ENCODE measurements around the gene FBXW7.

Gene FBXW7

DNA sequence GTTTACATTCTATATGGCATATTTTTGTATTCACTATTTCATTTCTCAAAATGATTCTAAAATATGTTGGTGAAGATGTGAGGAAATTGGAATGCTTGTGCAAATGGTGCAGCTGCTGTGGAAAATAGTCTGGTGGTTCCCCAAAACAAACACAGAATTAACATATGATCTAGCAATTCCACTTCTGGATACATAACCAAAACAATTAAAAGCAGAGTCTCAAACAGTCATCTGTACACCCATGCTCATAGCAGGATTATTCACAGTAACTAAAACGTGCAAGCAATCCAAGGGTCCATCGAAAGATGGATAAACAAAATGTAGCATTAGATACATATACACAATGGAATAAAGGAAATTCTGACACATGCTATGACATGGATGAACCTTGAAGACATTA, 204.8 kb downstream of the FBXW7 start:
- no peaks in the 10 kb centered on the region for H3K9me3 ChIP-seq
- H3K4me1 ChIP-seq = no peaks in the 10 kb centered on the region
- no peaks in the 10 kb centered on the region for H3K27me3 ChIP-seq
- no peak for DNase-seq
- peaks cover 20% of the 10 kb centered on the region for H3K36me3 ChIP-seq
- TF ChIP-seq, protein P1, sequence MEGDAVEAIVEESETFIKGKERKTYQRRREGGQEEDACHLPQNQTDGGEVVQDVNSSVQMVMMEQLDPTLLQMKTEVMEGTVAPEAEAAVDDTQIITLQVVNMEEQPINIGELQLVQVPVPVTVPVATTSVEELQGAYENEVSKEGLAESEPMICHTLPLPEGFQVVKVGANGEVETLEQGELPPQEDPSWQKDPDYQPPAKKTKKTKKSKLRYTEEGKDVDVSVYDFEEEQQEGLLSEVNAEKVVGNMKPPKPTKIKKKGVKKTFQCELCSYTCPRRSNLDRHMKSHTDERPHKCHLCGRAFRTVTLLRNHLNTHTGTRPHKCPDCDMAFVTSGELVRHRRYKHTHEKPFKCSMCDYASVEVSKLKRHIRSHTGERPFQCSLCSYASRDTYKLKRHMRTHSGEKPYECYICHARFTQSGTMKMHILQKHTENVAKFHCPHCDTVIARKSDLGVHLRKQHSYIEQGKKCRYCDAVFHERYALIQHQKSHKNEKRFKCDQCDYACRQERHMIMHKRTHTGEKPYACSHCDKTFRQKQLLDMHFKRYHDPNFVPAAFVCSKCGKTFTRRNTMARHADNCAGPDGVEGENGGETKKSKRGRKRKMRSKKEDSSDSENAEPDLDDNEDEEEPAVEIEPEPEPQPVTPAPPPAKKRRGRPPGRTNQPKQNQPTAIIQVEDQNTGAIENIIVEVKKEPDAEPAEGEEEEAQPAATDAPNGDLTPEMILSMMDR (IDR thresholded peaks at IDR 0.05; ENCODE audit: low read depth, low read length) = no peak
- no peak overlapping the region for H3K4me3 ChIP-seq (ENCODE audit: low read depth, low read length)

DNA sequence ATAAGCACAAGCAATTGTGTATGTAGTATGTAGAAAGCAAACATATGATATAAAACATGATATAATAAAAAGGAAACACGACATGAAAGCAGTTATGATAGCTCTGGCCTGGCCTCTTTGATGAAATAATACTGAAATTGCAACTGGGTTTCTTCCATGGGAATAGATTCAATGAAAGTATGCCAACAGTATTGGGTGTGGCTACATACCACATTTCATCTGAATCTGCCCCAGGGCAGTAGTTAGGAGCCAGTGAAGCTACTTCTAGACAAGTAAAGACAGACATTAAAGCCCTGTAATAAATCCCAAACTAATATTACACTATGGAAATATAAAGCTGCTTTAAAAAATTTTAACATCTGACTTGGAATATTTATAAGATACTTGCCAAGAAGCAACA, 207.3 kb downstream of the FBXW7 start:
- TF ChIP-seq, protein P1 (IDR thresholded peaks at IDR 0.05; ENCODE audit: low read depth, low read length) = no peak
- H3K36me3 ChIP-seq = peaks cover 19% of the 10 kb centered on the region
- no peak for DNase-seq

DNA sequence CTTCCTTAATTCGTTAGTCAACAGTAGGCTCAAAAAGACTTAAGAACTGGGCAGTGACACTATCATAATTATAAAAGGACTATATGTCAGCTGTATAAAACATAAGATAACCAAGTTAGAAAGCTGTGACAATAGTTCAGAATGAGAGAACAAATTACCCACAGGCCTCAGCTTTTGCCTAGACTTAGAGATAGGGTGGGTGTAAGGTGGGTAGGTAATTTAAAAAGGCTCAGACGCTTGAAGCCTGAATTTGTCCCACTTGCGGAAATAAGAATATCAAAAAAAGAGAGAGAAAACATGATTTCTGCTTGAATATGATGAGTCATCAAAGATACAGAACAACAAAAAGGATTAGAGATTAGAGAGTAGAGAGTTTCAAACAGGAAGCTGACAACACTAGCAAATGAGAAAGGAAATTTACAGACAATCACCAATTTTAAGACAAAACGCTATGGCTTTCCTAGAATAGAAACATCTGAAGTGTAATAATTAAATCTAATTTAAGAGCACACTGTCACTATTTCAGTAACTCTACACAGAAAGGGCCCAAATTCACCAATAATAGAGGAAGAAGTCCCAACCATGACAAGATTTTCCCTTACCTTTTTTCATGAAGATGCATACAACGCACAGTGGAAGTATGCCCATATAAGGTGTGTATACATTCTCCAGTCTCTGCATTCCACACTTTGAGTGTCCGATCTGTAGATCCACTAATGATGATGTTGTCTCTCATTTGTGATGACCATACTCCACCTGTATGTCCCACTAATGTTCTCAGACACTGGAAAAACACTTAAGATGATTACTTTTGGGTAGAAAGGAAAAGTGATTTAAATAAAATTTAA, 208.1 kb downstream of the FBXW7 start:
- TF ChIP-seq, protein P1 (IDR thresholded peaks at IDR 0.05; ENCODE audit: low read depth, low read length) = no peak
- Histone ChIP-seq H3K4me1 (no peaks in the 10 kb centered on the region), H3K4me3 (ENCODE audit: low read depth, low read length) (no peak overlapping the region), H3K36me3 (peaks cover 26% of the 10 kb centered on the region), H3K27me3 (no peaks in the 10 kb centered on the region), H3K9me3 (no peaks in the 10 kb centered on the region)
- no peak for DNase-seq

More for the DNA sequence above, 207.3 kb downstream of the FBXW7 start:
- Histone ChIP-seq H3K9me3 (no peaks in the 10 kb centered on the region), H3K4me1 (no peaks in the 10 kb centered on the region), H3K4me3 (ENCODE audit: low read depth, low read length) (no peak overlapping the region), H3K27me3 (no peaks in the 10 kb centered on the region)

DNA sequence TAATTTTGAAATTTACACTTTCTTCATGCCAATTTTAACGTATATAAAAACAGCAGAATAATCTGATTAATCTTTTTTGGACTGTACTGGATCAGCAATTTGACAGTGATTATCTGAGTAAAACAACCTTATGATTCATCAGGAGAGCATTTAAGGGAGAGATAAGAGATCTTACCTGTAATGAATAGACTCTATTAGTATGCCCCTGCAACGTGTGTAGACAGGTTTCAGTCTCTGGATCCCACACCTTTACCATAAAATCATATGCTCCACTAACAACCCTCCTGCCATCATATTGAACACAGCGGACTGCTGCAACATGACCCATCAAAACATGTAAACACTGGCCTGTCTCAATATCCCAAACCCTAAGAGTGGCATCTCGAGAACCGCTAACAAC, 210.1 kb downstream of the FBXW7 start:
- H3K4me3 ChIP-seq (ENCODE audit: low read depth, low read length) = no peak overlapping the region
- no peak for DNase-seq

DNA sequence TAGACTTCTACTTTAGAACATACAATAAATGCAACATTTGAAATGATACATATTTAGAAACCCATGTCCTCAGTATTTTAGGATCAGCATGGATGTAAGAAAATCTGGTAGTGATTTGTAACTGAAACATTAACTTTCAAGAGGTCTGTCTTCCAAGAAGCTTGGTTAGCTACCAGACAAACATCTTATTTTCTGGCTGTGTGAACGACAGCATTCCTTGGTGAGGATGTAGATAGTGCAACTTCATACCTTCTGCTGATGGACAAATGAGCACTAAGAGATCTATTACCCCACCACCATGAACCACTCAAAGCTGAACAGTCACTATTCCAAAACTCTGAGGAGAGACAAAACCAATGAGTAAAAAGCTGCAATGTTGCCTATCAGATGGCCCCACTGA, 212.7 kb downstream of the FBXW7 start:
- Histone ChIP-seq H3K4me1 (no peaks in the 10 kb centered on the region), H3K27me3 (no peaks in the 10 kb centered on the region), H3K4me3 (ENCODE audit: low read depth, low read length) (no peak overlapping the region), H3K36me3 (peaks cover 26% of the 10 kb centered on the region), H3K9me3 (no peaks in the 10 kb centered on the region)
- no peak for DNase-seq
- TF ChIP-seq, protein P1 (IDR thresholded peaks at IDR 0.05; ENCODE audit: low read depth, low read length) = no peak

More for the DNA sequence above, 210.1 kb downstream of the FBXW7 start:
- H3K4me1 ChIP-seq = no peaks in the 10 kb centered on the region
- H3K9me3 ChIP-seq = no peaks in the 10 kb centered on the region
- peaks cover 29% of the 10 kb centered on the region for H3K36me3 ChIP-seq
- TF ChIP-seq, protein P1 (IDR thresholded peaks at IDR 0.05; ENCODE audit: low read depth, low read length) = no peak
- H3K27me3 ChIP-seq = no peaks in the 10 kb centered on the region

DNA sequence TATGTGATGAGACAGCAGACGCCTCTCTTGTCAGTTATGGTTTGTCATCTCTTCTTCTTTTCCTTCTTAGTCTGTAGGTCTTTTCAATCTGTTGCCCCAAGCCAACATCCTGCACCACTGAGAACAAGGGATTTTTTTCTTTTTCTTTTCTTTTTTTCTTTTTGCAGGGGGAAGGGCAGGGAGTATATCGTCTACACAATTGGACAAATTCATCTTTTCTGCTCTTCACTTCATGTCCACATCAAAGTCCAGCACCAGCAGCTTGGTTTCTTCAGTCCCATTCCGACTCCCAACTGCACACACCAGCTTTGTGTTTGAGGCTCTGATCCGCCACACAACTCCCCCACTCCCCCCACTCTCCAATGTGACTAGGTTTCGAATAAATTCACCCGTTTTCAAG, 213.2 kb downstream of the FBXW7 start:
- no peak overlapping the region for H3K4me3 ChIP-seq (ENCODE audit: low read depth, low read length)
- TF ChIP-seq, protein P1 (IDR thresholded peaks at IDR 0.05; ENCODE audit: low read depth, low read length) = no peak
- no peaks in the 10 kb centered on the region for H3K4me1 ChIP-seq
- peaks cover 23% of the 10 kb centered on the region for H3K36me3 ChIP-seq
- no peaks in the 10 kb centered on the region for H3K9me3 ChIP-seq
- H3K27me3 ChIP-seq = no peaks in the 10 kb centered on the region
- DNase-seq = no peak

Data from BE2C (cell line).